SK-N-SH (cell line): Measurements from ENCODE around the gene APCS. TPM values are rescaled to one million over a fixed set of nuclear protein-coding genes. Genes with fewer than 3 reads are reported as not detected.

ENCODE experiments used
- CTCF ChIA-PET: fragments of 300-600, 350-600 bp; formaldehyde crosslinking; extraction: SDS; loops from one replicate; lab custom pipeline; 2021; lab: Yijun Ruan, JAX
- POLR2A ChIA-PET: fragments of 350-600 bp; sonication (Branson Sonifier 250); formaldehyde crosslinking; extraction: SDS; loops from one replicate; lab custom pipeline; 2020; ENCODE audit warnings: antibody characterized with exemption, inconsistent platforms; lab: Yijun Ruan, JAX
- DNase-seq: peaks from one replicate; pipeline ENCODE4 v3.0.0; 2012
- H2AFZ ChIP-seq: fragments of 200-600 bp; sonication (generic); 2 replicates; pipeline ENCODE4 v1.8.1; 2016; ENCODE audit warnings: antibody characterized with exemption, mild to moderate bottlenecking, low read depth
- H3F3A ChIP-seq: fragments of 200-600 bp; sonication (generic); replicated peaks from 2 replicates; pipeline ENCODE3; 2016; ENCODE audit warnings: antibody characterized with exemption, mild to moderate bottlenecking; ENCODE audit not compliant: insufficient read depth
- H3K27ac ChIP-seq, 2 experiments: fragments of 200-500 bp in 1 of 2; fragments of 200-600 bp in 1 of 2; sonication (Bioruptor generic) in 1 of 2; sonication (generic), shearing (Covaris generic) in 1 of 2; 2 replicates each; pipeline versions ENCODE4 v1.5.1 to v1.6.1; 2014 to 2016; ENCODE audit warnings: low read depth in 2 of 2, inconsistent platforms in 1 of 2, low read length in 1 of 2, mild to moderate bottlenecking in 1 of 2, mixed read lengths in 1 of 2
- H3K27me3 ChIP-seq: fragments of 200-600 bp; sonication (generic), shearing (Covaris generic); 2 replicates; pipeline ENCODE4 v1.6.1; 2016; ENCODE audit warnings: mixed run types; ENCODE audit not compliant: insufficient read depth
- H3K36me3 ChIP-seq, 2 experiments: fragments of 200-500 bp in 1 of 2; fragments of 200-600 bp in 1 of 2; sonication (Bioruptor generic) in 1 of 2; sonication (generic) in 1 of 2; replicated peaks in 1 of 2; 2 replicates each; pipeline versions ENCODE3 to v1.5.1; 2014 to 2016; ENCODE audit warnings: low read length in 1 of 2, mild to moderate bottlenecking in 1 of 2; ENCODE audit not compliant: insufficient read depth in 2 of 2, control insufficient read depth in 1 of 2
- H3K4me1 ChIP-seq, 2 experiments: fragments of 200-500 bp in 1 of 2; fragments of 200-600 bp in 1 of 2; sonication (Bioruptor generic) in 1 of 2; sonication (generic), shearing (Covaris generic) in 1 of 2; 2 replicates each; pipeline versions ENCODE4 v1.5.1 to v1.6.1; 2014 to 2016; ENCODE audit warnings: low read depth in 1 of 2, low read length in 1 of 2, mixed run types in 1 of 2; ENCODE audit not compliant: insufficient read depth in 2 of 2, control insufficient read depth in 1 of 2
- H3K4me2 ChIP-seq: fragments of 200-600 bp; sonication (generic), shearing (Covaris generic); 2 replicates; pipeline ENCODE4 v1.6.1; 2017; ENCODE audit warnings: mixed run types
- H3K4me3 ChIP-seq, 2 experiments: fragments of 200-500 bp in 1 of 2; fragments of 200-600 bp in 1 of 2; sonication (Bioruptor generic) in 1 of 2; sonication (generic), shearing (Covaris generic) in 1 of 2; 2 replicates each; pipeline versions ENCODE4 v1.5.1 to v1.8.1; 2014 to 2016; ENCODE audit warnings: low read depth in 2 of 2, inconsistent platforms in 1 of 2, low read length in 1 of 2, mild to moderate bottlenecking in 1 of 2, mixed read lengths in 1 of 2, moderate library complexity in 1 of 2
- H3K79me2 ChIP-seq: fragments of 200-600 bp; sonication (generic); 2 replicates; pipeline ENCODE4 v1.8.1; 2017; ENCODE audit warnings: mild to moderate bottlenecking; ENCODE audit not compliant: insufficient read depth
- H3K9ac ChIP-seq: fragments of 200-600 bp; sonication (generic); 2 replicates; pipeline ENCODE4 v1.6.1; 2017; ENCODE audit warnings: mixed run types
- H3K9me2 ChIP-seq: fragments of 200-600 bp; sonication (generic); 2 replicates; pipeline ENCODE4 v1.6.1; 2017; ENCODE audit warnings: mixed run types
- H3K9me3 ChIP-seq: fragments of 200-600 bp; sonication (generic); 2 replicates; pipeline ENCODE4 v1.6.1; 2017; ENCODE audit warnings: mixed run types, mild to moderate bottlenecking, moderate library complexity
- H4K20me1 ChIP-seq: fragments of 200-600 bp; sonication (generic); 2 replicates; pipeline ENCODE4 v1.6.1; 2017; ENCODE audit warnings: mild to moderate bottlenecking, mixed run types; ENCODE audit not compliant: insufficient read depth
- EZH2phosphoT487 ChIP-seq: fragments of 200-600 bp; sonication (generic); IDR thresholded peaks from 2 replicates; pipeline ENCODE4 v1.6.1; 2017; ENCODE audit warnings: low read depth, mixed run types, mild to moderate bottlenecking, antibody characterized with exemption, moderate library complexity, borderline replicate concordance
- FOSL2 ChIP-seq: IDR thresholded peaks from 2 replicates; pipeline ENCODE4 v1.4.0; 2012; ENCODE audit warnings: low read depth, mild to moderate bottlenecking, moderate library complexity, borderline replicate concordance
- FOXM1 ChIP-seq: IDR thresholded peaks from 2 replicates; pipeline ENCODE4 v1.4.0; 2012; ENCODE audit warnings: low read depth, mild to moderate bottlenecking
- JUND ChIP-seq: IDR thresholded peaks from 2 replicates; pipeline ENCODE4 v1.4.0; 2012
- MAX ChIP-seq: IDR thresholded peaks from 2 replicates; pipeline ENCODE4 v1.4.0; 2012; ENCODE audit warnings: low read depth
- MEF2A ChIP-seq: IDR thresholded peaks from 2 replicates; pipeline ENCODE4 v1.4.0; 2012; ENCODE audit warnings: low read depth, borderline replicate concordance
- MXI1 ChIP-seq: IDR thresholded peaks from 2 replicates; pipeline ENCODE4 v1.6.1; 2012; ENCODE audit warnings: mild to moderate bottlenecking, low read depth, low read length, improper control_type of control experiment
- NFIC ChIP-seq: IDR thresholded peaks from 2 replicates; pipeline ENCODE4 v1.4.0; 2012; ENCODE audit warnings: borderline replicate concordance
- NRF1 ChIP-seq: IDR thresholded peaks from 2 replicates; pipeline ENCODE4 v1.6.1; 2012; ENCODE audit warnings: low read depth, mild to moderate bottlenecking, low read length
- PBX3 ChIP-seq: IDR thresholded peaks from 2 replicates; pipeline ENCODE4; 2012
- POLR2AphosphoS5 ChIP-seq: IDR thresholded peaks from 2 replicates; pipeline ENCODE4 v1.6.1; 2012; ENCODE audit warnings: low read depth, low read length
- RAD21 ChIP-seq: IDR thresholded peaks from 2 replicates; pipeline ENCODE4 v1.6.1; 2012; ENCODE audit warnings: mild to moderate bottlenecking, low read length
- REST ChIP-seq: IDR thresholded peaks from 2 replicates; pipeline ENCODE4 v1.6.1; 2012; ENCODE audit warnings: mild to moderate bottlenecking, low read depth, low read length, moderate library complexity
- RFX5 ChIP-seq: IDR thresholded peaks from 2 replicates; pipeline ENCODE4 v1.6.1; 2012; ENCODE audit warnings: mild to moderate bottlenecking, improper control_type of control experiment, low read length
- RXRA ChIP-seq: IDR thresholded peaks from 2 replicates; pipeline ENCODE4 v1.4.0; 2012; ENCODE audit warnings: low read depth, mild to moderate bottlenecking, borderline replicate concordance
- SIN3A ChIP-seq: IDR thresholded peaks from 2 replicates; pipeline ENCODE4 v1.6.1; 2012; ENCODE audit warnings: low read depth, mild to moderate bottlenecking, low read length, moderate library complexity, borderline replicate concordance
- TAF1 ChIP-seq: IDR thresholded peaks from 2 replicates; pipeline ENCODE4 v1.6.1; 2012; ENCODE audit warnings: low read depth, mild to moderate bottlenecking, low read length, moderate library complexity, borderline replicate concordance
- TEAD4 ChIP-seq: IDR thresholded peaks from 2 replicates; pipeline ENCODE4 v1.4.0; 2012; ENCODE audit warnings: mild to moderate bottlenecking, borderline replicate concordance; ENCODE audit not compliant: insufficient read depth
- USF2 ChIP-seq: fragments of 150-350 bp; IDR thresholded peaks from 2 replicates; pipeline ENCODE4 v1.6.1; 2017; ENCODE audit warnings: antibody characterized with exemption, low read length, low read depth, borderline replicate concordance
- YY1 ChIP-seq: IDR thresholded peaks from 2 replicates; pipeline ENCODE4 v1.4.0; 2012; ENCODE audit warnings: low read depth, mild to moderate bottlenecking
- WGBS: methylation state at CpG from one replicate; pipeline ENCODE4 v1.1.6; 2017; ENCODE audit warnings: low lambda C conversion rate; 5-methylcytosine and 5-hydroxymethylcytosine counted together
- polyA plus RNA-seq, 3 experiments: library from polyadenylated mRNA; depleted of rRNA; stranded (reverse); fragments of >200 nt; gene quantifications; 2 replicates each; pipeline ENCODE4 v1.2.3, GENCODE V29; 2012
- TF ChIP-seq, protein P1 (sequence below): fragments of 200-600 bp; sonication (generic); IDR thresholded peaks from 2 replicates; pipeline ENCODE4 v1.6.1; 2017; ENCODE audit warnings: antibody characterized with exemption, mild to moderate bottlenecking, moderate library complexity
- TF ChIP-seq, protein P2 (sequence below): IDR thresholded peaks from 2 replicates; pipeline ENCODE4 v1.4.0; 2012; ENCODE audit warnings: low read depth, borderline replicate concordance

APCS gene
- polyA plus RNA-seq, 1 of the 3 experiments (the other 2 are of a cell fraction), result not detected

DNA sequence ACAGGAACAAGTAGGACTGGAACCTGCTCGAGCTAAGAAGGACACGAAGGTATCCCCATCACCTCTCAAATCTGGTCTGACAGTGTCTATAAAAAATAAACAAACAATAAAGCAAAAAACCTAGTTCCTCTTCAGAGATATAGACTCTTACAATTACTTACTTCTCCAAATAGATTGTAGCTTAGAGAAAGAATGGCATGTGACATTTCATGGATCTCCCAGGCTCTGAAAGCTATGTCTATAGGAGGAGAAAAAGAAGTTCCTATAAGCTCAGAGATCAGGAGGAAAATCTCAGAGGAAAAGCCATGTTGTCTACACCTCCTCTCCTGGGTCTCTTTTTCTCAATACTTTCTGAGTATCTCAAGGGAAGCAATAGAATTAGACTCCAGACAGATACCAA lies 39.5 kb upstream of the APCS start (continued):
- TF ChIP-seq, protein P1, sequence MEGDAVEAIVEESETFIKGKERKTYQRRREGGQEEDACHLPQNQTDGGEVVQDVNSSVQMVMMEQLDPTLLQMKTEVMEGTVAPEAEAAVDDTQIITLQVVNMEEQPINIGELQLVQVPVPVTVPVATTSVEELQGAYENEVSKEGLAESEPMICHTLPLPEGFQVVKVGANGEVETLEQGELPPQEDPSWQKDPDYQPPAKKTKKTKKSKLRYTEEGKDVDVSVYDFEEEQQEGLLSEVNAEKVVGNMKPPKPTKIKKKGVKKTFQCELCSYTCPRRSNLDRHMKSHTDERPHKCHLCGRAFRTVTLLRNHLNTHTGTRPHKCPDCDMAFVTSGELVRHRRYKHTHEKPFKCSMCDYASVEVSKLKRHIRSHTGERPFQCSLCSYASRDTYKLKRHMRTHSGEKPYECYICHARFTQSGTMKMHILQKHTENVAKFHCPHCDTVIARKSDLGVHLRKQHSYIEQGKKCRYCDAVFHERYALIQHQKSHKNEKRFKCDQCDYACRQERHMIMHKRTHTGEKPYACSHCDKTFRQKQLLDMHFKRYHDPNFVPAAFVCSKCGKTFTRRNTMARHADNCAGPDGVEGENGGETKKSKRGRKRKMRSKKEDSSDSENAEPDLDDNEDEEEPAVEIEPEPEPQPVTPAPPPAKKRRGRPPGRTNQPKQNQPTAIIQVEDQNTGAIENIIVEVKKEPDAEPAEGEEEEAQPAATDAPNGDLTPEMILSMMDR, result no peak
- TF ChIP-seq POLR2AphosphoS5 (no peak), TEAD4 (no peak), MXI1 (no peak), MEF2A (no peak)

GRCh38 chr1:159554261-159554660 lies 33.4 kb upstream of the APCS start:
- H3K4me1 ChIP-seq, result no peaks in the 10 kb centered on the region
- no peak for DNase-seq
- H3K27ac ChIP-seq, result no peak overlapping the region
- no peaks in the 10 kb centered on the region for H3K9me2 ChIP-seq
- H4K20me1 ChIP-seq, result no peaks in the 10 kb centered on the region
- 5% methylated on average over 3 of the region's 3 CpGs for WGBS
- H3K4me3 ChIP-seq, result no peak overlapping the region
- no peak overlapping the region for H2AFZ ChIP-seq
- no peak overlapping the region for H3K4me2 ChIP-seq
- H3K27me3 ChIP-seq, result no peaks in the 10 kb centered on the region
- H3K79me2 ChIP-seq, result no peaks in the 10 kb centered on the region
- H3K9me3 ChIP-seq, result no peaks in the 10 kb centered on the region
- POLR2A ChIA-PET, result no interaction called here
- no peaks in the 10 kb centered on the region for H3K36me3 ChIP-seq
- no peaks in the 10 kb centered on the region for H3F3A ChIP-seq
- H3K9ac ChIP-seq, result no peak overlapping the region
- CTCF ChIA-PET, result no interaction called here
- TF ChIP-seq, protein P2, sequence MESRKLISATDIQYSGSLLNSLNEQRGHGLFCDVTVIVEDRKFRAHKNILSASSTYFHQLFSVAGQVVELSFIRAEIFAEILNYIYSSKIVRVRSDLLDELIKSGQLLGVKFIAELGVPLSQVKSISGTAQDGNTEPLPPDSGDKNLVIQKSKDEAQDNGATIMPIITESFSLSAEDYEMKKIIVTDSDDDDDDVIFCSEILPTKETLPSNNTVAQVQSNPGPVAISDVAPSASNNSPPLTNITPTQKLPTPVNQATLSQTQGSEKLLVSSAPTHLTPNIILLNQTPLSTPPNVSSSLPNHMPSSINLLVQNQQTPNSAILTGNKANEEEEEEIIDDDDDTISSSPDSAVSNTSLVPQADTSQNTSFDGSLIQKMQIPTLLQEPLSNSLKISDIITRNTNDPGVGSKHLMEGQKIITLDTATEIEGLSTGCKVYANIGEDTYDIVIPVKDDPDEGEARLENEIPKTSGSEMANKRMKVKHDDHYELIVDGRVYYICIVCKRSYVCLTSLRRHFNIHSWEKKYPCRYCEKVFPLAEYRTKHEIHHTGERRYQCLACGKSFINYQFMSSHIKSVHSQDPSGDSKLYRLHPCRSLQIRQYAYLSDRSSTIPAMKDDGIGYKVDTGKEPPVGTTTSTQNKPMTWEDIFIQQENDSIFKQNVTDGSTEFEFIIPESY, result no peak
- TF ChIP-seq YY1 (no peak), USF2 (no peak), TEAD4 (no peak), NRF1 (no peak), MAX (no peak), RXRA (no peak), RAD21 (no peak), FOSL2 (no peak), POLR2AphosphoS5 (no peak), REST (no peak), FOXM1 (no peak), RFX5 (no peak), PBX3 (no peak), NFIC (no peak), EZH2phosphoT487 (no peak), SIN3A (no peak), JUND (no peak), TAF1 (no peak)
